ENCODE results near the gene BCO2.

DNA sequence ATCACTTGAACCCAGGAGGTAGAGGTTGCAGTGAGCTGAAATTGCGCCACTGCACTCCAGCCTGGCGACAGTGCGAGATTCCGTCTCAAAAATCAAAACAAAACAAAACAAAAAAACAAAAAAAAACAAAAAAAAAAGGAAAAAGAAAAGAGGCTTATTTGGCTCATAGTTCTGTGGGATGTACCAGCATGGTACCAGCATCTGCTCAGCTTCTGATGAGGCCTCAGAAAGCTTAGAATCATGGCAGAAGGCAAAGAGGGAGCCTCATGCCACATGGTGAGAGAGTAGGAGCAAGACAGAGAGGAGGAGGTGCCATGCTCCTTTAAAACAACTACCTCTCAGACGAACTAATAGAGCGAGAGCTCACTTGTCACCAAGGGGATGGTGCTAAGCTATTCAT, 40.3 kb downstream of the BCO2 start:
- TF ChIP-seq POLR2A (IDR thresholded peaks at IDR 0.05) (no peak), CTCF (IDR thresholded peaks at IDR 0.05) (no peak)

All from heart left ventricle (tissue), 13 donors.